Tibial nerve (tissue), 4 donors: ENCODE measurements around the gene RASL10A. TPM values are rescaled to one million over a fixed set of nuclear protein-coding genes. Genes with fewer than 3 reads are reported as not detected.

Experiments used
- DNase-seq, 2 donors: peaks; one replicate each; pipeline ENCODE4 v3.0.0-alpha.2; 2019; ENCODE audit warnings: low spot score in 2 of 2
- H3K27ac ChIP-seq, 4 donors: fragments of 200-600 bp; sonication (generic) in 3 of 4; one replicate each; pipeline ENCODE4 v1.5.1; 2017 to 2019; ENCODE audit warnings: mild to moderate bottlenecking in 1 of 4
- H3K27me3 ChIP-seq, 2 donors: fragments of 200-600 bp; sonication (generic) in 1 of 2; one replicate each; pipeline versions ENCODE4 v1.5.1 to v1.6.0; 2017 to 2019
- H3K36me3 ChIP-seq, 3 donors: fragments of 200-600 bp; sonication (generic); one replicate each; pipeline ENCODE4 v1.5.1; 2018 to 2019
- H3K4me1 ChIP-seq, 4 donors: fragments of 200-600 bp; sonication (generic) in 3 of 4; one replicate each; pipeline ENCODE4 v1.5.1; 2017 to 2019
- H3K4me3 ChIP-seq, 4 donors: fragments of 200-600 bp; sonication (generic) in 3 of 4; one replicate each; pipeline ENCODE4 v1.5.1; 2017 to 2019; ENCODE audit warnings: mild to moderate bottlenecking in 1 of 4, moderate library complexity in 1 of 4
- H3K9me3 ChIP-seq, 4 donors: fragments of 200-600 bp; sonication (generic) in 3 of 4; one replicate each; pipeline ENCODE4 v1.5.1; 2017 to 2019
- EP300 ChIP-seq, 2 donors: sonication (generic); formaldehyde crosslinking; IDR thresholded peaks; one replicate each; pipeline ENCODE4 v1.6.1; 2017; ENCODE audit warnings: antibody characterized with exemption in 2 of 2, mild to moderate bottlenecking in 1 of 2
- POLR2A ChIP-seq, 2 donors: fragments of 450-650 bp; IDR thresholded peaks; one replicate each; pipeline ENCODE4 v1.6.1; 2017; ENCODE audit warnings: antibody characterized with exemption in 2 of 2, mild to moderate bottlenecking in 2 of 2, moderate library complexity in 2 of 2
- WGBS, 2 donors: methylation state at CpG; one replicate each; pipeline ENCODE4 v1.1.5; 2018; 5-methylcytosine and 5-hydroxymethylcytosine counted together
- total RNA-seq, 4 donors: library from RNA; depleted of rRNA; stranded (reverse); fragments of >200 nt; gene quantifications; one replicate each; pipeline ENCODE4 v1.1.0, GENCODE V29; 2016
- TF ChIP-seq, protein P1 (sequence below), 5 experiments: fragments of 200-600 bp in 3 of 5; fragments of 450-650 bp in 2 of 5; sonication (generic) in 3 of 5; IDR thresholded peaks; one replicate each; pipeline ENCODE4 v1.5.1; 2016 to 2019; ENCODE audit warnings: antibody characterized with exemption in 5 of 5, mild to moderate bottlenecking in 3 of 5, moderate library complexity in 2 of 5

The RASL10A gene
- total RNA-seq, 4 donors from 2014 or later, result 2.2 to 6.6 (median 3.3) TPM; not detected in 1

DNA sequence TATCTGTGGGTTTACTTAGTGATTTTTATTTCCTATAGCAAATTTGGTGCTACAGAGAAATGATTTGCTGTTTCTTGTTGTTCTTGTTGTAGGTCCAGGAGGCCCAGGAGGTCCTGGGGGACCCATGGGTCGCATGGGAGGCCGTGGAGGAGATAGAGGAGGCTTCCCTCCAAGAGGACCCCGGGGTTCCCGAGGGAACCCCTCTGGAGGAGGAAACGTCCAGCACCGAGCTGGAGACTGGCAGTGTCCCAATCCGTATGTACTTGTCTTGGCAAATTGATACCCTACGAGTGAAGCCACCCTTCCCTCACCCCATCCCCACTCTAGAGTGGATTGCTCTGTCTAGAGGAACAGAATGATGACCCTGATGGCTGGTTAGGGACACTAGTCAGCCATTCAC is 16.9 kb downstream of the RASL10A start:
- no peak for DNase-seq
- Histone ChIP-seq H3K27me3 (no peaks in the 10 kb centered on the region), H3K9me3 (no peaks in the 10 kb centered on the region), H3K4me1 (peaks cover 0 to 17% (median 10%) of the 10 kb centered on the region in 4 donors), H3K4me3 (no peak overlapping the region), H3K36me3 (peaks cover 6 to 83% (median 55%) of the 10 kb centered on the region in 3 donors), H3K27ac (no peak overlapping the region)
- WGBS, 2 donors, result 66 to 86% methylated on average over 8 of the region's 8 CpGs
- TF ChIP-seq EP300 (IDR thresholded peaks at IDR 0.05) (no peak), POLR2A (IDR thresholded peaks at IDR 0.05) (no peak)

DNA sequence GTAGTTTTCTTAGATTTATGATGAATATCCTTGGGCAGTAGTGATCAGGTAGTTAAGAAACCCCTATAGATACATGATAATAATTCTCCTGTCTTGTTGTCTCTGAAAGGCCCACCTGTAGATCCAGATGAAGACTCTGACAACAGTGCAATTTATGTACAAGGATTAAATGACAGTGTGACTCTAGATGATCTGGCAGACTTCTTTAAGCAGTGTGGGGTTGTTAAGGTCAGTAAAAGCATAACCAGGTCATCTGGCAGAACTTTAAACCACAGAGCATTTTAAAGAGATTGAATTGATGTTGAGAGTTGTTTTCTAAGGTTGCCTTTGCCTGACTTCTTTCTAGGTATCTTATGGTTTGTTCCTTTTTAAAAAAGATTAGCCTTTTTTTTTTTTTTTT is 23.1 kb downstream of the RASL10A start:
- peaks cover 12 to 97% (median 38%) of the 10 kb centered on the region in 3 donors for H3K36me3 ChIP-seq
- H3K27ac ChIP-seq, result no peak overlapping the region
- H3K27me3 ChIP-seq, result no peaks in the 10 kb centered on the region
- DNase-seq, result no peak
- H3K9me3 ChIP-seq, result no peaks in the 10 kb centered on the region
- TF ChIP-seq, protein P1, sequence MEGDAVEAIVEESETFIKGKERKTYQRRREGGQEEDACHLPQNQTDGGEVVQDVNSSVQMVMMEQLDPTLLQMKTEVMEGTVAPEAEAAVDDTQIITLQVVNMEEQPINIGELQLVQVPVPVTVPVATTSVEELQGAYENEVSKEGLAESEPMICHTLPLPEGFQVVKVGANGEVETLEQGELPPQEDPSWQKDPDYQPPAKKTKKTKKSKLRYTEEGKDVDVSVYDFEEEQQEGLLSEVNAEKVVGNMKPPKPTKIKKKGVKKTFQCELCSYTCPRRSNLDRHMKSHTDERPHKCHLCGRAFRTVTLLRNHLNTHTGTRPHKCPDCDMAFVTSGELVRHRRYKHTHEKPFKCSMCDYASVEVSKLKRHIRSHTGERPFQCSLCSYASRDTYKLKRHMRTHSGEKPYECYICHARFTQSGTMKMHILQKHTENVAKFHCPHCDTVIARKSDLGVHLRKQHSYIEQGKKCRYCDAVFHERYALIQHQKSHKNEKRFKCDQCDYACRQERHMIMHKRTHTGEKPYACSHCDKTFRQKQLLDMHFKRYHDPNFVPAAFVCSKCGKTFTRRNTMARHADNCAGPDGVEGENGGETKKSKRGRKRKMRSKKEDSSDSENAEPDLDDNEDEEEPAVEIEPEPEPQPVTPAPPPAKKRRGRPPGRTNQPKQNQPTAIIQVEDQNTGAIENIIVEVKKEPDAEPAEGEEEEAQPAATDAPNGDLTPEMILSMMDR (IDR thresholded peaks at IDR 0.05), result no peak
- TF ChIP-seq POLR2A (IDR thresholded peaks at IDR 0.05), result no peak
- TF ChIP-seq EP300 (IDR thresholded peaks at IDR 0.05), result no peak
- peaks cover 0 to 39% (median 5%) of the 10 kb centered on the region in 4 donors for H3K4me1 ChIP-seq
- no peak overlapping the region for H3K4me3 ChIP-seq

DNA sequence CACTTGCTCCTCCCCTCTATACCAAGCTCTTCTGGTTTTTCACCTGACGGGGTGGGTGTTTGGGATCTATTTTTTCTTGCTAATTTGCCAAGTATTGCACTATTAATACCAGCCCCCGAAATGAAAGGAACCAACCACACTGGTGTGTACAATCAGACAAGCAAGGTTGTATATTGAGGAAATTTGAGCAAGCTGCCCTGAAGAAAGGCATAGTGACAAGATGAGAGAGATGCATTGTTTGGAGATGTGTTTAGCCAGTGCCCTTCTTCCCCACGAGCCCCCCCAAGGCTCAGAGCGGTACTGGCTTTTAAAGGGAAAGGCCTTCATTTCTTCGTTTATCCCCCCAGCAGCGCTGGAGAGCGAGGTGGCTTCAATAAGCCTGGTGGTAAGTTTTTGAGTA is 24.3 kb downstream of the RASL10A start:
- no peak for TF ChIP-seq EP300 (IDR thresholded peaks at IDR 0.05)
- TF ChIP-seq, protein P1 (IDR thresholded peaks at IDR 0.05), result no peak
- TF ChIP-seq POLR2A (IDR thresholded peaks at IDR 0.05), result no peak
- Histone ChIP-seq H3K27me3 (no peaks in the 10 kb centered on the region), H3K9me3 (no peaks in the 10 kb centered on the region), H3K36me3 (peaks cover 9 to 94% (median 32%) of the 10 kb centered on the region in 3 donors), H3K27ac (peak overlapping the region in 1 of 4 donors; percentile 27), H3K4me3 (no peak overlapping the region), H3K4me1 (peaks cover 0 to 44% (median 5%) of the 10 kb centered on the region in 4 donors)
- WGBS, 2 donors, result 45 to 56% methylated on average over 7 of the region's 7 CpGs
- DNase-seq, result no peak

DNA sequence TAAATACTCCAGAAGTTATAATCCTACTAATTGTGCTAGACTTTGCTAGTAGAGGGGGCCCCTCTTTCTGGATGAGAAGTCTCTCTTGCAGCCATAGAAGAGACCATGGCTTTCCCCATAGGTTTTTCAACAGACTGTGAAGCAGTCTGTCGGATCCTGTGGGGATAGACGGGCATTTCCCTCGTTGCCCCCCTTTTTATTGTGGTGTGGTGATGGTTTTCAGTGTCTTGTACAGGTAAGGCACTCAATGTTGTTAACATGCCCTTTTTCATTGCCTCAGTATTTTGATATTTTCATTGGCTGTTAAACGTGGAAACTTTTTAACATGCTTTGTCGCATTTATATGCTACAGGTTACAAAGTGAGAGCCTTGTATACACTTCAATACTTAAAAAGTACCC is 25.4 kb downstream of the RASL10A start:
- TF ChIP-seq, protein P1 (IDR thresholded peaks at IDR 0.05), result no peak
- TF ChIP-seq POLR2A (IDR thresholded peaks at IDR 0.05) (no peak), EP300 (IDR thresholded peaks at IDR 0.05) (no peak)
- no peaks in the 10 kb centered on the region for H3K27me3 ChIP-seq
- DNase-seq, result no peak
- no peak overlapping the region for H3K4me3 ChIP-seq
- 54 to 56% methylated on average over 5 of the region's 5 CpGs for WGBS, 2 donors
- H3K27ac ChIP-seq, result no peak overlapping the region
- no peaks in the 10 kb centered on the region for H3K9me3 ChIP-seq
- H3K4me1 ChIP-seq, result peaks cover 0 to 44% (median 5%) of the 10 kb centered on the region in 4 donors
- H3K36me3 ChIP-seq, result peaks cover 9 to 94% (median 30%) of the 10 kb centered on the region in 3 donors

DNA sequence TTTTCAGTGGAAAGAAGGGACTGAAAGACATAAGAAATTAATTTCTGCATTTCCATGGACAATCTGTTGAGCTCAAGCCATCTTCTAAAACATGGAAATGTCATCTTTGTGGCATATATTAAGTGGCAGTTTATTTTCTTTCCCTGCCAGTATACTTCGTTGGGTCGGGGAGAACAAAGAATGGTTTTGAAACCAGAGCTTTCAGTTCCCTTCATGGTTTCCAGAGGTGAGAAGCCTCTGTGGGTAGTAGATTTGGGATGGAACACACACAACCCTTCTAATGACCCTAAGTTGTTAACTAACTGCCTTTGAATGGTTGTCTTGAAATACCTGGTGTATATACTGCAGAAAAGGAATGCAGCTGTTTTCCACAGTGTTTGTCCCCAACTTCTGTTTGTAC is 26.7 kb downstream of the RASL10A start:
- 26 to 35% methylated on average over 2 of the region's 2 CpGs for WGBS, 2 donors
- TF ChIP-seq POLR2A (IDR thresholded peaks at IDR 0.05) (no peak), EP300 (IDR thresholded peaks at IDR 0.05) (no peak)
- TF ChIP-seq, protein P1 (IDR thresholded peaks at IDR 0.05), result no peak
- Histone ChIP-seq H3K9me3 (no peaks in the 10 kb centered on the region), H3K27me3 (no peaks in the 10 kb centered on the region), H3K4me3 (no peak overlapping the region), H3K36me3 (peaks cover 8 to 94% (median 21%) of the 10 kb centered on the region in 3 donors), H3K27ac (peak overlapping the region in 1 of 4 donors; percentile 18), H3K4me1 (peaks cover 0 to 44% (median 5%) of the 10 kb centered on the region in 4 donors)
- DNase-seq, result no peak

DNA sequence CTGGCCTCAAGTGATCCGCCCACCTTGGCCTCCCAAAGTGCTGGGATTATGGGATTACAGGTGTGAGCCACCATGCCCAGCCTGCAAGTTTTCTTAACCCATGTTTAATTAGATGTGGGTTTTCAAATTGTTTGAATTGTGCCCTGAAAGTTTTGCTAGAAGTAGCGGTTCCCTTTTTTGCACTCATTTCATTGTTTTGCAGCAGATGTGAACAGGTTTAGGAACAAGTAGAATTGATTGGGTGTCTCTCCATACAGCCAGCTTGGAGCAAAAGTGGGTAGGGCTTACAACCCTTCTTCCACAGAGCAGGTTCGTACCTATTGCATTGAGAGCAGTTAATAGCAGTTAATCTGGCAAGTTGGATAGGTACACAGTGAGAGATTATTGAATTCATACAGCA is 31.3 kb downstream of the RASL10A start:
- WGBS, 2 donors, result 93 to 96% methylated on average over 3 of the region's 3 CpGs
- Histone ChIP-seq H3K4me1 (peaks cover 0 to 19% (median 0%) of the 10 kb centered on the region in 4 donors), H3K27me3 (no peaks in the 10 kb centered on the region), H3K27ac (no peak overlapping the region), H3K36me3 (peaks cover 0 to 97% (median 28%) of the 10 kb centered on the region in 3 donors), H3K9me3 (no peaks in the 10 kb centered on the region), H3K4me3 (no peak overlapping the region)
- DNase-seq, result no peak
- no peak for TF ChIP-seq EP300 (IDR thresholded peaks at IDR 0.05)
